ENCODE measurements around the gene PTPRE. TPM values are rescaled to one million over a fixed set of nuclear protein-coding genes. Genes with fewer than 3 reads are reported as not detected.

PTPRE gene
- total RNA-seq, 5 donors from 2014 or later (not counting 1 experiment from before 2014, with no cell fraction given): 23.2 to 69.2 (median 32.2) TPM

- Mint-ChIP-seq H3K36me3 (no peaks in the 10 kb centered on the region), H3K4me3 (no peak overlapping the region), H3K4me1 (no peaks in the 10 kb centered on the region), H3K9me3 (peaks cover 11 to 12% (median 11%) of the 10 kb centered on the region in 3 donors), H3K27ac (no peak overlapping the region), H3K27me3 (peaks cover 16 to 27% of the 10 kb centered on the region in 2 donors)
- Histone ChIP-seq H3K4me3 (ENCODE audit: control insufficient read depth in 1 of 2, extremely low read depth in 1 of 2, low read length in 1 of 2) (no peak overlapping the region), H3K4me1 (ENCODE audit: control insufficient read depth in 1 of 2, extremely low read depth in 1 of 2, insufficient read depth in 2 of 2, low read length in 2 of 2) (no peaks in the 10 kb centered on the region), H3K27me3 (replicated peaks in 1 of 2; ENCODE audit: control insufficient read depth in 2 of 2, extremely low read depth in 1 of 2, insufficient read depth in 2 of 2, low read length in 1 of 2) (peaks cover 0 to 37% of the 10 kb centered on the region in 2 experiments), H3K36me3 (ENCODE audit: control insufficient read depth in 2 of 2, extremely low read depth in 1 of 2, insufficient read depth in 1 of 2, low read length in 1 of 2) (no peaks in the 10 kb centered on the region), H3K27ac (ENCODE audit: low read length) (no peak overlapping the region), H3K9me3 (no peaks in the 10 kb centered on the region)
- WGBS (ENCODE audit: insufficient coverage): 43% methylated on average over 5 of the region's 7 CpGs
- ChIA-PET POLR2A (no interaction called here), CTCF (no interaction called here)
- no peak for ATAC-seq (replicated peaks in 1 of 4)
- no peak for DNase-seq
Measured at GRCh38 chr10:127871631-127872010, 35.3 kb upstream of the PTPRE start.

- no peak for ATAC-seq (replicated peaks in 1 of 4)
- H3K36me3 ChIP-seq (ENCODE audit: control insufficient read depth in 2 of 2, extremely low read depth in 1 of 2, insufficient read depth in 1 of 2, low read length in 1 of 2): no peaks in the 10 kb centered on the region
Measured at GRCh38 chr10:127872011-127872761, 34.7 kb upstream of the PTPRE start.

GRCh38 chr10:127872871-127873600 lies 33.9 kb upstream of the PTPRE start:
- no peaks in the 10 kb centered on the region for H3K4me1 Mint-ChIP-seq
- ATAC-seq (replicated peaks in 1 of 4) (no peak), DNase-seq (no peak)
- H3K4me1 ChIP-seq (ENCODE audit: control insufficient read depth in 1 of 2, extremely low read depth in 1 of 2, insufficient read depth in 2 of 2, low read length in 2 of 2): no peaks in the 10 kb centered on the region
- ChIA-PET CTCF (no interaction called here), POLR2A (no interaction called here)
- peaks cover 11 to 12% (median 11%) of the 10 kb centered on the region in 3 donors for H3K9me3 Mint-ChIP-seq
- no peak overlapping the region for H3K4me3 Mint-ChIP-seq
- 54% methylated on average over 7 of the region's 12 CpGs for WGBS (ENCODE audit: insufficient coverage)
- no peaks in the 10 kb centered on the region for H3K36me3 Mint-ChIP-seq
- peaks cover 0 to 37% of the 10 kb centered on the region in 2 experiments for H3K27me3 ChIP-seq (replicated peaks in 1 of 2; ENCODE audit: control insufficient read depth in 2 of 2, extremely low read depth in 1 of 2, insufficient read depth in 2 of 2, low read length in 1 of 2)
- no peaks in the 10 kb centered on the region for H3K36me3 ChIP-seq (ENCODE audit: control insufficient read depth in 2 of 2, extremely low read depth in 1 of 2, insufficient read depth in 1 of 2, low read length in 1 of 2)
- H3K9me3 ChIP-seq: no peaks in the 10 kb centered on the region
- no peak overlapping the region for H3K27ac Mint-ChIP-seq
- no peak overlapping the region for H3K4me3 ChIP-seq (ENCODE audit: control insufficient read depth in 1 of 2, extremely low read depth in 1 of 2, low read length in 1 of 2)
- H3K27me3 Mint-ChIP-seq: peaks cover 11 to 29% of the 10 kb centered on the region in 2 donors
- H3K27ac ChIP-seq (ENCODE audit: low read length): no peak overlapping the region

More at GRCh38 chr10:127872011-127872761, 34.7 kb upstream of the PTPRE start:
- WGBS (ENCODE audit: insufficient coverage): 82% methylated on average over 11 of the region's 23 CpGs
- Histone ChIP-seq H3K27ac (ENCODE audit: low read length) (no peak overlapping the region), H3K27me3 (replicated peaks in 1 of 2; ENCODE audit: control insufficient read depth in 2 of 2, extremely low read depth in 1 of 2, insufficient read depth in 2 of 2, low read length in 1 of 2) (peaks cover 0 to 37% of the 10 kb centered on the region in 2 experiments), H3K9me3 (no peaks in the 10 kb centered on the region), H3K4me3 (ENCODE audit: control insufficient read depth in 1 of 2, extremely low read depth in 1 of 2, low read length in 1 of 2) (no peak overlapping the region), H3K4me1 (ENCODE audit: control insufficient read depth in 1 of 2, extremely low read depth in 1 of 2, insufficient read depth in 2 of 2, low read length in 2 of 2) (no peaks in the 10 kb centered on the region)
- ChIA-PET POLR2A (no interaction called here), CTCF (no interaction called here)
- no peak overlapping the region for H3K4me3 Mint-ChIP-seq
- H3K27me3 Mint-ChIP-seq: peaks cover 11 to 29% of the 10 kb centered on the region in 2 donors
- H3K4me1 Mint-ChIP-seq: no peaks in the 10 kb centered on the region
- no peak for DNase-seq
- no peak overlapping the region for H3K27ac Mint-ChIP-seq
- peaks cover 11 to 12% (median 11%) of the 10 kb centered on the region in 3 donors for H3K9me3 Mint-ChIP-seq
- H3K36me3 Mint-ChIP-seq: no peaks in the 10 kb centered on the region

DNA sequence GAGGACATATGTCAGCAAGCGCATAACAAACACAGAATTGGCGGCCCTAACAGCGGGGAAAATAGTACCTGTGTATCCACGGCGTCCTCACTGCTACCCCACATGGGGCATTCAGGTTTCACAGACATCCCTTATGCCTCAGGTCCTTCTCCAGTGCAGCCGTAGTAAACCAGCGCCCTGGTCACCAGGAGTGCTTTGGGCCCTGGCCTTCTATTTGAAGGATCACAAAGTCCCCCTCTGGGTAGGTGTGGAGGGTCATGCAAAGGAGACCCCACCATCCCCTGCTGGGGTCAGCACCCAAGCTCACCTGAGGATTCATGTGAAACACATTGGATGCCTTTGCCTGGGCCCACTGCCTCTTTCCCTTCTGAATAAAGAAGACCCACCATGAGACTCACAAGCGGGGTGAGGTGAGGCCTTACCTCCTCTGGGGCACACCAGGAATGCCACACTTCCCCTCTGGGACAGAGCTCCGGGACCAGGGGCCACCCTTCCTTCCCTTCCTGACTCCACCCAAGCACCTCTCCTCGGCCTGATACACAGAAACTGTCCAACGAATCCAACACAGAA lies 32.9 kb upstream of the PTPRE start:
- WGBS (ENCODE audit: insufficient coverage): 80% methylated on average over 10 of the region's 11 CpGs
- DNase-seq (no peak), ATAC-seq (replicated peaks in 1 of 4) (no peak)
- no peaks in the 10 kb centered on the region for H3K36me3 Mint-ChIP-seq
- H3K4me1 ChIP-seq (ENCODE audit: control insufficient read depth in 1 of 2, extremely low read depth in 1 of 2, insufficient read depth in 2 of 2, low read length in 2 of 2): no peaks in the 10 kb centered on the region
- H3K27ac Mint-ChIP-seq: no peak overlapping the region
- H3K27me3 Mint-ChIP-seq: peaks cover 11 to 29% of the 10 kb centered on the region in 2 donors
- H3K4me3 ChIP-seq (ENCODE audit: control insufficient read depth in 1 of 2, extremely low read depth in 1 of 2, low read length in 1 of 2): no peak overlapping the region
- no peaks in the 10 kb centered on the region for H3K4me1 Mint-ChIP-seq
- CTCF ChIA-PET: no interaction called here
- H3K4me3 Mint-ChIP-seq: no peak overlapping the region
- no peak overlapping the region for H3K27ac ChIP-seq (ENCODE audit: low read length)
- H3K27me3 ChIP-seq (replicated peaks in 1 of 2; ENCODE audit: control insufficient read depth in 2 of 2, extremely low read depth in 1 of 2, insufficient read depth in 2 of 2, low read length in 1 of 2): peaks cover 0 to 37% of the 10 kb centered on the region in 2 experiments
- no peaks in the 10 kb centered on the region for H3K9me3 ChIP-seq
- POLR2A ChIA-PET: no interaction called here
- H3K9me3 Mint-ChIP-seq: peaks cover 7 to 8% (median 8%) of the 10 kb centered on the region in 3 donors
- H3K36me3 ChIP-seq (ENCODE audit: control insufficient read depth in 2 of 2, extremely low read depth in 1 of 2, insufficient read depth in 1 of 2, low read length in 1 of 2): no peaks in the 10 kb centered on the region

DNA sequence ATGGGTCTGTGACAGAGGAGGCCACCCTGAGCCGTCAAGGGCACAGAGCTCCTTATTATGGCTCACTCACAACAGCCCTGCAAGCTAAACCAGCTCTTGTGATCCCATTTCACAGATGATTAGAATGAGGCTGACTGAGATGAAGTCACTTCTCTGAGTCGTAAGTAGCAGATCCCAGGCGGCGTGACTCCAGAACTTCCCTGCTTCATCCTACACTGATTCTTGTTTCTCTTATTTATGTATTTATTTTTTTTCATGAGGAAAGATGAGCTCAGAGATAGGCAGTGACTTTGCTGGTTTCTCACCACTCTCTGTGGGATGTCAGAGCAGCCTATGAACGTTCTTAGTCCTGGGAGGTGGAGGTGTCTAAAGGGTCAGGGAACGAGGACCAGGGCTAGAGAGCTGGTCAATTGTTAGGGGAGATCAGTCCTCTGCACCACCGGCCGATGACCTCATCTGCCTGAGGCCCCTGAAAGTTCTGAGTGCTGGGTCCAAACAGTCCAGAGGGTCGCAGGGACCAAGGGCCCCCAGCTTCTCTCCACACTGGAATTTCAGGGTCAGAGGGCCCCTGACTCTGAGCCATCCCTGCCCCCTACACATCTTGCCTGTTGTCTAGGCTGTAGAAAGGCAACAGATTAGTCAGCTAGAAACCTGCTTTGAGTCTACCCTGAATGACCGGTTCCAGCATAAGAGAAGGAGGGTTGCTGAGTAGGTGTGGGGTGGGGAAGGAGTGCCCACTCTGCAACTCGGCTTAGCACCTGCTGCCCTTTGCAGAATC lies 32.0 kb upstream of the PTPRE start:
- Mint-ChIP-seq H3K36me3 (no peaks in the 10 kb centered on the region), H3K4me3 (no peak overlapping the region), H3K9me3 (peaks cover under 1 to 2% (median under 1%) of the 10 kb centered on the region in 3 donors), H3K27me3 (peaks cover 11 to 29% of the 10 kb centered on the region in 2 donors), H3K4me1 (peaks cover 0 to 3% (median 1%) of the 10 kb centered on the region in 3 donors), H3K27ac (no peak overlapping the region)
- DNase-seq (no peak), ATAC-seq (replicated peaks in 1 of 4) (no peak)
- ChIA-PET CTCF (interaction anchor here (0.5 to 0.6 kb wide), 2 partner anchors 406 to 878 kb away, joined by 3 read pairs; no protein-coding TSS in a partner anchor), POLR2A (no interaction called here)
- H3K4me3 ChIP-seq (ENCODE audit: control insufficient read depth in 1 of 2, extremely low read depth in 1 of 2, low read length in 1 of 2): no peak overlapping the region
- no peaks in the 10 kb centered on the region for H3K9me3 ChIP-seq
- H3K36me3 ChIP-seq (ENCODE audit: control insufficient read depth in 2 of 2, extremely low read depth in 1 of 2, insufficient read depth in 1 of 2, low read length in 1 of 2): no peaks in the 10 kb centered on the region
- H3K27ac ChIP-seq (ENCODE audit: low read length): no peak overlapping the region
- 62% methylated on average over 6 of the region's 11 CpGs for WGBS (ENCODE audit: insufficient coverage)
- H3K27me3 ChIP-seq (replicated peaks in 1 of 2; ENCODE audit: control insufficient read depth in 2 of 2, extremely low read depth in 1 of 2, insufficient read depth in 2 of 2, low read length in 1 of 2): peaks cover 0 to 37% of the 10 kb centered on the region in 2 experiments
- no peaks in the 10 kb centered on the region for H3K4me1 ChIP-seq (ENCODE audit: control insufficient read depth in 1 of 2, extremely low read depth in 1 of 2, insufficient read depth in 2 of 2, low read length in 2 of 2)

DNA sequence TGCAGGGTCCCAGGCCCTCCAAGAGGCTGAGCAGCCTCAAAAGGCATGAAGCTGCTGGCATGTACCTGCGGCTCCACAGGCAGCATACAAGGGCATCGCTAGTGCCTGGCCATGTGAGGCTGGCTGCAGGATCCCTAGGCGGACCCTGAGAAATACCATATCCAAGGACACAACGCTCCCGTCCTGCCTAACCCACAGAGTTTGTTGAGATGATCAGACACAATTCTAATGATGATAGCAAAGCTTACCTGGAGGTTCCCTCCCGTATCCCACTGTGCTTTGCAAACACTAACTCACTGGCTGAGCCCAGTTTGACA lies 31.5 kb upstream of the PTPRE start:
- Histone ChIP-seq H3K27ac (ENCODE audit: low read length) (no peak overlapping the region), H3K36me3 (ENCODE audit: control insufficient read depth in 2 of 2, extremely low read depth in 1 of 2, insufficient read depth in 1 of 2, low read length in 1 of 2) (no peaks in the 10 kb centered on the region), H3K4me3 (ENCODE audit: control insufficient read depth in 1 of 2, extremely low read depth in 1 of 2, low read length in 1 of 2) (no peak overlapping the region), H3K4me1 (ENCODE audit: control insufficient read depth in 1 of 2, extremely low read depth in 1 of 2, insufficient read depth in 2 of 2, low read length in 2 of 2) (peaks cover 0 to 4% of the 10 kb centered on the region in 2 experiments), H3K27me3 (replicated peaks in 1 of 2; ENCODE audit: control insufficient read depth in 2 of 2, extremely low read depth in 1 of 2, insufficient read depth in 2 of 2, low read length in 1 of 2) (peaks cover 0 to 36% of the 10 kb centered on the region in 2 experiments), H3K9me3 (no peaks in the 10 kb centered on the region)
- Mint-ChIP-seq H3K9me3 (no peaks in the 10 kb centered on the region), H3K27me3 (peaks cover 11 to 29% of the 10 kb centered on the region in 2 donors), H3K27ac (no peak overlapping the region), H3K4me3 (no peak overlapping the region), H3K4me1 (peaks cover 0 to 8% (median 5%) of the 10 kb centered on the region in 3 donors), H3K36me3 (no peaks in the 10 kb centered on the region)
- 90% methylated on average over 6 of the region's 6 CpGs for WGBS (ENCODE audit: insufficient coverage)
- no peak for DNase-seq
- POLR2A ChIA-PET: no interaction called here
- no peak for ATAC-seq (replicated peaks in 1 of 4)
- CTCF ChIA-PET: interaction anchor here (0.5 to 0.6 kb wide), 2 partner anchors 406 to 879 kb away, joined by 3 read pairs; no protein-coding TSS in a partner anchor
